A549 (cell line): ENCODE results near the gene BDH1.

Source experiments
- CEBPB ChIP-seq, 2 experiments: fragments of >200 bp in 1 of 2; sonication (Bioruptor Twin) in 1 of 2; formaldehyde crosslinking in 1 of 2; IDR thresholded peaks; 2 replicates each; pipeline ENCODE4 v1.6.1; 2012 to 2016
- CTCF ChIP-seq: fragments of >200 bp; sonication (Bioruptor Twin); formaldehyde crosslinking; IDR thresholded peaks from 3 replicates; pipeline ENCODE4 v1.5.1; 2016
- HMGXB4 ChIP-seq: fragments of 250-450 bp; sonication (Bioruptor Pico); IDR thresholded peaks from 2 replicates; pipeline ENCODE4 v1.5.0; 2021; ENCODE audit warnings: mild to moderate bottlenecking, moderate library complexity, borderline replicate concordance
- MAFK ChIP-seq: fragments of 450-650 bp; IDR thresholded peaks from 2 replicates; pipeline ENCODE4 v1.6.1; 2014; ENCODE audit not compliant: partially characterized antibody
- POLR2A ChIP-seq: IDR thresholded peaks from 2 replicates; pipeline ENCODE4 v1.6.1; 2012; ENCODE audit warnings: mild to moderate bottlenecking, low read length
- RAD21 ChIP-seq, 2 experiments: fragments of >200 bp in 1 of 2; sonication (Bioruptor Twin) in 1 of 2; formaldehyde crosslinking in 1 of 2; IDR thresholded peaks in 1 of 2; conservative IDR thresholded peaks in 1 of 2; 2 replicates in 1 of 2; 3 replicates in 1 of 2; pipeline ENCODE4 v1.6.1; 2012 to 2018; ENCODE audit warnings: inconsistent platforms in 1 of 2
- SMC3 ChIP-seq: fragments of >200 bp; sonication (Bioruptor Twin); formaldehyde crosslinking; IDR thresholded peaks from 3 replicates; pipeline ENCODE4 v1.6.1; 2018; ENCODE audit warnings: inconsistent platforms

DNA sequence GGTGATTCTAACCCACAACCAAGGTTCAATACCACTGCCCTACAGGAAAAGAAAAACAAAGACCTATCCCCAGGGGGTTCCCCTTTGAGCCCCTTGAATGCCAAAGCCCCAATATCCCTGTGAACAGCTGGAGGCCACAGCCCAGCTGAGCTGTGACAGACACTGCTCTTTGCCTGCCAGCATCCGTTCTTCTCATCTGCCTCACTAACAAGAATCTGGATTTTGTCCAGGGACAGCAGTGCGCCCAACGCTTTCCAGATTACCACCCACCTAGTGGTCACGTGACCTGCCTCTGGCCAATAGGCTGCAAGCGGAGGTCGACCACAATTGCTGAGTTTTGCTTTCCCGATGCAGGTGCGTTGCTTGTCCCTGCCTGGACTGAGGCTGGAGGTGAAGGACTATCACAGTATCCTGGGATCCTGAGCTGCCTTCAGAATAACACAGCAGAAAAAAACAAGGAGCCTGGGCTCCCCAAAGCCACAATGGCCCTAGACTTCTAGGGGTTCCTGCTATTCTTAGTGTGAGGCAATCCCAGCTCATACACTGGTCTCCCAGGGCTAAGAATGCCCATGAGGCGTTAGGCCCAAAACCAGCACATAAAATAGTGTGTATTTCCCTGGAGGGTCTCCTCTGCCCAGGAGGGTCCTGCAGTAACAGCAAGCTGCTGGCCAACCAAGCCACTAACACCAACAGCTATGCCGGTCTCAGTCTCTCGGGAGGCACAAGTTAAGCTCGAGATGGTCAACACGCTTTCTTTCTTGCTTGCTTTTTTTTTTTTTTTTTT lies 13.8 kb downstream of the BDH1 start:
- TF ChIP-seq CEBPB (IDR thresholded peaks at IDR 0.05) (no peak), POLR2A (no peak), MAFK (no peak), HMGXB4 (no peak), RAD21 (conservative IDR thresholded peaks at IDR 0.05 in 1 of 2, IDR thresholded peaks at IDR 0.05 in 1 of 2) (no peak), CTCF (no peak), SMC3 (no peak)
